Mucosa of gallbladder (tissue), 1 donor: ENCODE measurements around the gene STK40. TPM values are rescaled to one million over a fixed set of nuclear protein-coding genes. Genes with fewer than 3 reads are reported as not detected.

Experiments
- DNase-seq: peaks from one replicate; pipeline ENCODE4 v3.0.0-alpha.2; 2020; ENCODE audit warnings: low spot score
- total RNA-seq: library from RNA; stranded (reverse); gene quantifications from one replicate; pipeline ENCODE4 v1.2.1, GENCODE V29; 2021
- donor health status: DM: no; HTN: no; CAD: no.

STK40 gene
- total RNA-seq, 1 donor from 2014 or later: 61.2 TPM

GRCh38 chr1:36369061-36369861, 16.5 kb downstream of the STK40 start:
- DNase-seq: peak; percentile 81

DNA sequence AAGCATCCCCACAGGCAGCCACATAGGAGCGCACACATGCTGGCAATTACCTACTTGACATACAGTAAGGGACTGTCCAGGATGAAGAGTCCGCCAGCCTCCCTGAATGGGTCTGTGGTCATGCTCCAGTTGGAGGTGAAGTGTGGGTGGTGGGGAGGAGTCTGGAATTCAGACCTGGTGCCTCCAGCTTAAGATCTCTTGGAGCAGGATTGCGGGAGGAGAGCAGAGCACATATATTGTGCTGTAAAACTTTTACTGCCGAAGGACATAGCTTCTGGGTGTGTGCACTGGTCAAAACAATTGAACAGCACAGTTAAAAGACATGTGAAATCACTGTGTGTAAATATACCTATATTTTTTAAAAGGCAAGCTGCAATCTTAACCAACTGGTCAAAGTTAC, 17.9 kb downstream of the STK40 start:
- DNase-seq: no peak

GRCh38 chr1:36367066-36367465, 18.7 kb downstream of the STK40 start:
- no peak for DNase-seq

- peak; percentile 30 for DNase-seq
These were observed 19.5 kb downstream of the STK40 start for GRCh38 chr1:36366091-36366661.

DNA sequence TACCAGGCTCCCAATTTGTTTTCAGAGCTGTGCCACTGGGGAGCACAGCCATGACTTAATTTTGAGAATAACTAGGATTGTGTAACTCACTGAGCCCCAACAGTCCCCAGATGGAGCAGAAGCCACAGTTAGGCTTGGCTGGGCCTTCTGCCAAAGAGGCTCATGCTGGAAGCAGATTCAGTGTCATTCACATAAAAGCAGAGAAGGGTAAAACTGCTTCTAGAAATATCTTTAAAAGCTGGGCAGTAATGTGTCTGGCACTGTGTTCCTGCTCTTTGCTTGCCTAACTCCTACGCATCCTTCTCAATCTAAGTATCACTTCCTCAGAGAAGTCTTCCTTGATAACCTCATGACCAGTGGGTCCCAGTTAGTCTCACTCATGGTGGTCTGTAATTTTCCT, 20.3 kb downstream of the STK40 start:
- peak; percentile 52 for DNase-seq

DNA sequence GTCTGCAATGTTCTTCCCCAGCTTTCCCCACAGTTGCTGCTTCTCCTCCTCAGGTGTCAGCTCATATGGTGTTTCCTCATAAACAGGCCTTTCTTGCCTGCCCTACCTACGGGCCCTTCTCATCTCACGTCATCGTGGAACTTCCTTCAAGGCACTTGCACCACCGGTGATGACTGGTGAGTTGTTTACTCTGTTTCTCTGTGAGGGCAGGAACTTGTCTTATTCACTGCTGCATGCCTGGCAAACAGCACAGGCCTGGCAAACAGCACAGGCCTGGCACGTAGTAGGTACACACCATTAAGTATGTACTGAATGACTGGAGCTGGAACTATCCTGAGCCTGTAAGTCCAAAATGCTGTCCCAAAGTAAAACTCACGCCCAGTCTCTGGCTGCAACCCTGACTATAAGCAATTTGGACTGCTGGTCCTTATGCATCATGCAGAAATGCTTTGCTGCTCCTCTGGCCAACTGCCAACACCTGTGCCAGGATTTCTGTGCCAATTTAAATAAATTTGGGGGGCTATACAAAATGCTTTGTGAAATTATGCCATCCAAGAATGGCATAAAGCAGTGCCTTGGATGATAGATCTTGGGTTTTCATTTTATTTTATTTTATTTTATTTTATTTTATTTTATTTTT, 25.7 kb downstream of the STK40 start:
- peak; percentile 27 for DNase-seq

GRCh38 chr1:36359383-36359782, 26.3 kb downstream of the STK40 start:
- no peak for DNase-seq

DNA sequence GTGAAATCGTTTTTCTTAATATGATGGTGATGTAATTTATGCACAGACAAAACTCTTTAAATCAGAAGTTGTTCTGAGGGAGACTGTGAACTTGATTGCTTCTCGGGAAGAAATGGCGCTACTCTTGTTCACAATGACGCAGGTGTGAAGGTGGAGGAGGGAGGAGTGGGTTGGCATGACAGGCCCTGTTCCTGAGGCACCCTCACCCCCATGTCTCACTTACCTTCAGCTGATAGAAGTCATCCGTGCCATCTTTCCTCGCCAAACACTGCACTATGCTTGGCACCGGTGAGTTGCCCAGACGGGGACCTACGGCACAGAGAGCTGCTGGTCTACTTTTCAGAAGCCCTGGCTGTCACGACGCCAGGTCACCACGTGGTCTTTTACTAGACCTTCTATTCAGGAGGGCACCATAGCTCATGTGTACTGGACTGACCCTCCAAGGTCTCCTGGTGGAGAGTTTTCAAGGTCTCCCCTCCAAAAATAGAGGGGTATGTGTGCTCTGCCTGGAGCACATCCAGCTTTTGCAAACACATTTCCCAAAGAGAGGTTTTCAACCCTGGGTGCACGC, 27.1 kb downstream of the STK40 start:
- DNase-seq: no peak

- no peak for DNase-seq
These were observed 29.9 kb downstream of the STK40 start for GRCh38 chr1:36355811-36356210.

DNA sequence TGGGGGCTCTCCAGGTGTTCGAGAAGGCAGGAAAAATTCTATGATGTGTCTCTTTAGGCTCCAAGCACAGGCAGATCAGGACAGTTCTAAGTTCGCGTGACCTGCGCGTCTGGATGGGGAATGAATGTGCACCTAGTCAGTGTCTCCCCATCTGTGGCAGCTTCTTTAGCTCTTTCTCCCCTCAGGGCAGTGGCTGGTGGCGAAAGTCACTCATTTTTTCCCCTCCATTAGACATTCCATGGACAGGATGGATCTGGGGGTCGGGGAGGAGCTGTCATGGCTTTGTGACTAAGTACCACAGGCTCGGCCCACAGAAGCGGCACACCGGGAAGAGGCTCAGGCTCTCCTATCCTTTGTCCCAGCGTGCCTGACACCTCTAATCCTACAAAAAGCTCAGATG, 31.2 kb downstream of the STK40 start:
- no peak for DNase-seq

DNA sequence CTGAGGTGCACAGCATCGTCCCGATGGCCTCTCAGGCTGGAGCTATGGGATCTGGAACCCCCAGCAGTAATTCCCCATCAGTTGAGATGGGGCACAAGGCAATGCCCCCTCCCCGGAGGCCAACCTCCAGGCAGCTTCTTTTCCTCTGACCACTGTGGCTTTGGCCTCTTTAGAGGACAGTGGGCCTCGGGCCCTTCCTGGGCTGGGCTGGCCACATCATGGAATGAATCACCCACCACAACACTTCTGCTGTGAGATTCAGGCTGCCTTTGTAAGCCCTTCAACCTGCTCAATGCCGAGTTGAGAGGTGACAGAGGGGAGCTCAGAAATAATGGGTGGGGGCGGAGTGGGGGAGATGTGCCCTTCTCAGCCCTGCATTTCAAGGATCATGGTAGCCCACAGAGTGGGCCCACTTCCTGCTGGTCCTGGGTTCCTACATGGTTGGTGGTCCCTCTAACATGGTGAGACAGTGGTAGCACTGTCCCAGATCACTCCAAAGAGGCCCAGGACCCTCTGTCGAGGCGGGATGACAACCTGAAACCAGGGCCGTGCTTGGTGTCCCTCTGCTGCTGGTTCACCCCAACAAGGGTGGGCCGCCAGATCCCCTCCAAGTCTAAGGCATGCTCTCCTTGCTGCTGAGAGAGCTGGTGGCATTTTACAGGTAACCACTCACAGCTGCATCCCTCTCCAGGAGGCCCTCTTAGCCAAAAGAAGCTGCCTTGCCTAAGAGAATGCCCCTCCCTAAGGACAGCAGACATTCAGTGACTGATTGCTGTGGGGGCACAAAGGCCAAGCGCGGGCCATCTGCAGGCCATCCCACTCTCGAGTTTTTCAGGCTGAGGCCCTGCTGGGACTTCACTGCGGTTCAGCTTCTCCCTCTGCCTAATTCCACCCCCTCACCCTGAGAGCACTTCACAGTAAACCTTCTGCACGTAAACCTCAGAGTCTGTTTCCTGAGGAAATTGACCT, 32.5 kb downstream of the STK40 start:
- no peak for DNase-seq

GRCh38 chr1:36352125-36352909, 33.4 kb downstream of the STK40 start:
- DNase-seq: peak; percentile 54

DNA sequence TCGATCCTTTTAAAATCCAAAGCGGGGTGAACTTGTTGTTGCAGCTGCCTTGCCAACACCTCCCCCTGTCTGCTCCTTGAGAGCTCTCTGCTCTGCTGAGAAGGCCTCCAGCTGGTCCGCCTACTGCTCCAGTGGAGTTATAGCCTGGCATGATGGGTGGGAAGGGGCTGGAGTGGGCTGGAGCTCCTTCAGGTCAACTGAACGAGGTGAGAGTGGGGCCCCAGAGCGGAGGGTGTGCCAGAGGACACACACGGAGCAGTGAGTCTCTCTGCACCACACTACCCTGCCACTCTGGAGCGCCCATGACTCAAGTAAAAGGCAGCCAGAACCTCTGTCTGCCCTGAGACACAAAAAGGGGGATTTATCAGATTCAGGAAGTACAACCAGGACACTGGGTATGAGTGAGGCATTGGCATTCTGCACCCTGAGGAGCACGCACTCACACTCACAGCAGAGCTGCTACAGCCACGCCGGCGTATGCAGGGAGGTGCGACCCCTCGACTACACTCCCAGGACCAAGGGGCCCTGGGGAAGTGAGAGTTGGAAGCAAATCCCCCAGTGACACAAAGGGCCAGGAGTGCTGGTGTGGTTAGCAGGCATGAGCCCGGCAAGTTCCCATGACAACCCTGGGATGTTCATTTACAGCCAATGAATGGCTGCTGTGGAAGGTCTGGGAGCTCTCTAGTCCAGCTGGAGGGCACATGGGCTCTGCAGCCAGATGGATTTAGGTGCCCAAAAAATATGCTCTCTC, 34.3 kb downstream of the STK40 start:
- no peak for DNase-seq

DNA sequence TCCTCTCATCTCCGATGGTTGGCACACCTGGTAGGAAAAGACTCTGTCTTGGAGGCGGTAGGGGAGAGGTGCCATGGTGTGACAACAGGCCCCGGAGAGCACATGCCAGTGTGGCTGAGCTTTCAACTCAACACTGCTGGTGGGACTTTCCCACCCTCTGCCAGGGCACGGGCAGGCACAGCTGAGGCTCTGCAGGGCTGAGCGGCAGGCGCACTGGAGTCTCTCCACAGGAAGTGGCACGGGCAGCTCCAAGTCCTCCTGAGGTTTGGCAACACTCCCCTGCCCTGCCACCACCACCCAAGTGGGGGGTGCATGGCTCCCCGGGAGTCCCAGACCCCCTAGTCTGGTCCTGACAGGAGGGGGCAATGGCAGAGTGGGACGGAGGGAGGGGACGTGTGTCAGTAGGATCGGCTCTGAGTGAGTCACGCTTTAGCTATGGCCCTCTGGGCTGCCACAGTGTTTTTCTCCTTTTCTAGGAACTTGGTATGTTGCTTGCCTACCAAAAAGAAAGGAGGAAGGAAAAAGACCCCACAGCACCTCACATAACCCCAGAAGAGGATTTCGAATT, 35.0 kb downstream of the STK40 start:
- peak; percentile 51 for DNase-seq

GRCh38 chr1:36349839-36350238, 35.9 kb downstream of the STK40 start:
- DNase-seq: peak; percentile 35

GRCh38 chr1:36349241-36349671, 36.5 kb downstream of the STK40 start:
- DNase-seq: no peak

- DNase-seq: no peak
These were observed 38.9 kb downstream of the STK40 start for GRCh38 chr1:36346741-36347370.

GRCh38 chr1:36345353-36345752, 40.4 kb downstream of the STK40 start:
- DNase-seq: no peak

DNA sequence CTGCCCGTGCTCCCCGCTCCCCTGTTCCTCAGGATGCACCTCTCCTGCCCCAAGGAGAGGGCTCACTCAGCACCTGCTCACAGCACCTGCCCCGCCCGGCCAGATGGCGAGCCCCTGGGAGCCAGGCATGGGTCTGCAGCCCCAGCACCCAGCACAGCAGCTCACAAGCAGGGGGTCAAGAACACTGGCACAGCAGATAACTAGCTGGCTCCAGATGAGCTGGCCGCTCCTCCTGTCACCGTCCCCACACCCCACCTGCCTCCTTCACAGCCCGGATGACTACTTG, 41.4 kb downstream of the STK40 start:
- DNase-seq: no peak
